NB4 (cell line): ENCODE results near the gene MACROD2.

ENCODE experiments used
- DNase-seq: peaks from one replicate; pipeline ENCODE4 v3.0.0; 2010; ENCODE audit warnings: low read depth
- H3K4me3 ChIP-seq: one replicate; pipeline ENCODE4 v1.5.1; 2011; ENCODE audit warnings: mild to moderate bottlenecking, low read depth, low read length, moderate library complexity
- CTCF ChIP-seq: IDR thresholded peaks from one replicate; pipeline ENCODE4 v1.5.1; 2012; ENCODE audit warnings: low read depth, low read length
- MYC ChIP-seq: IDR thresholded peaks from 2 replicates; pipeline ENCODE4 v1.6.1; 2011; ENCODE audit warnings: low read depth, low read length
- POLR2A ChIP-seq: IDR thresholded peaks from 2 replicates; pipeline ENCODE4 v1.6.1; 2011; ENCODE audit warnings: mild to moderate bottlenecking; ENCODE audit not compliant: insufficient read length; ENCODE audit errors: extremely low read depth
- TF ChIP-seq, protein P1 (sequence below): IDR thresholded peaks from 2 replicates; pipeline ENCODE4 v1.6.1; 2011; ENCODE audit warnings: low read depth, low read length

The MACROD2 gene

GRCh38 chr20:14518648-14519047 lies 523.3 kb downstream of the MACROD2 start:
- TF ChIP-seq POLR2A (no peak), MYC (no peak), CTCF (no peak)
- TF ChIP-seq, protein P1, sequence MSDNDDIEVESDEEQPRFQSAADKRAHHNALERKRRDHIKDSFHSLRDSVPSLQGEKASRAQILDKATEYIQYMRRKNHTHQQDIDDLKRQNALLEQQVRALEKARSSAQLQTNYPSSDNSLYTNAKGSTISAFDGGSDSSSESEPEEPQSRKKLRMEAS, result no peak
- no peak overlapping the region for H3K4me3 ChIP-seq
- no peak for DNase-seq

- no peak overlapping the region for H3K4me3 ChIP-seq
- TF ChIP-seq CTCF, result no peak
- TF ChIP-seq, protein P1, result no peak
- TF ChIP-seq POLR2A, result no peak
- TF ChIP-seq MYC, result no peak
- DNase-seq, result no peak
These were observed 525.7 kb downstream of the MACROD2 start for GRCh38 chr20:14521016-14521415.

DNA sequence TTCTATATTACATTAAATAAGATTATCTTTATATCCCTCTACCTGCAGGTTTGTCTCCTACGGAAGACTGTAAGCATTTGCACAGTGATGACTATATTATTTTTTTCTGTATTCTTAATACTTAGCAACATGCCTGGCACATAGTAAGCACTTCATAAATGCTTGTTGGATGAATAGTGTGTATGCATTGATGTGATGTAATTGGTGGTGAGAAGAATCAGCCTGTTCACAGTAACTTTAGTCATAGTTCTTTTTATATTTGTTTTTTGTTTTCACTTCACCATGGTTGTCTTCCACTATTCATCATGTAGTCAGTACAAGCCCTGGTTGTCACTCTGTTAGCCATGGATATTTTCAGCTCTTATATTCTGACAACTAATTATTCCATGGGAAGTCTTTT lies 526.1 kb downstream of the MACROD2 start:
- H3K4me3 ChIP-seq, result no peak overlapping the region

GRCh38 chr20:14522595-14522994 lies 527.3 kb downstream of the MACROD2 start:
- no peak for DNase-seq
- TF ChIP-seq, protein P1, result no peak
- TF ChIP-seq MYC, result no peak
- no peak overlapping the region for H3K4me3 ChIP-seq

More for the DNA sequence above, 526.1 kb downstream of the MACROD2 start:
- DNase-seq, result no peak
- TF ChIP-seq CTCF (no peak), POLR2A (no peak), MYC (no peak)
- TF ChIP-seq, protein P1, result no peak

- no peak overlapping the region for H3K4me3 ChIP-seq
- TF ChIP-seq POLR2A (no peak), MYC (no peak), CTCF (no peak)
- TF ChIP-seq, protein P1, result no peak
- DNase-seq, result no peak
These were observed 527.8 kb downstream of the MACROD2 start for GRCh38 chr20:14523090-14523489.

- DNase-seq, result no peak
- no peak for TF ChIP-seq CTCF
- TF ChIP-seq, protein P1, result no peak
- no peak for TF ChIP-seq MYC
- no peak for TF ChIP-seq POLR2A
- no peak overlapping the region for H3K4me3 ChIP-seq
These were observed 530.1 kb downstream of the MACROD2 start for GRCh38 chr20:14525426-14525825.
